GM19035 (cell line): ENCODE data around the gene BPIFA1.

Experiments used
- ATAC-seq: cut with Tn5 transposase; IDR thresholded peaks from one replicate; pipeline ENCODE4 v1.9.1; 2021; ENCODE audit not compliant: unreplicated experiment

BPIFA1 gene

GRCh38 chr20:33239979-33240736 is 4.4 kb downstream of the BPIFA1 start:
- ATAC-seq: no peak

GRCh38 chr20:33240923-33241322 is 5.1 kb downstream of the BPIFA1 start:
- ATAC-seq: no peak

- no peak for ATAC-seq
Measured at GRCh38 chr20:33242319-33243100, 6.7 kb downstream of the BPIFA1 start.

GRCh38 chr20:33246077-33246476 is 10.3 kb downstream of the BPIFA1 start:
- ATAC-seq: no peak

GRCh38 chr20:33249456-33249855 is 13.7 kb downstream of the BPIFA1 start:
- ATAC-seq: no peak

GRCh38 chr20:33250666-33251065 is 14.9 kb downstream of the BPIFA1 start:
- no peak for ATAC-seq

- ATAC-seq: no peak
Measured at GRCh38 chr20:33251496-33251895, 15.7 kb downstream of the BPIFA1 start.

GRCh38 chr20:33252460-33252859 is 16.7 kb downstream of the BPIFA1 start:
- no peak for ATAC-seq

GRCh38 chr20:33255005-33255404 is 19.2 kb downstream of the BPIFA1 start:
- no peak for ATAC-seq

GRCh38 chr20:33257237-33257636 is 21.4 kb downstream of the BPIFA1 start:
- ATAC-seq: no peak

GRCh38 chr20:33259371-33259770 is 23.6 kb downstream of the BPIFA1 start:
- no peak for ATAC-seq

GRCh38 chr20:33261465-33261864 is 25.7 kb downstream of the BPIFA1 start:
- no peak for ATAC-seq

GRCh38 chr20:33262658-33263065 is 26.9 kb downstream of the BPIFA1 start:
- ATAC-seq: no peak

- no peak for ATAC-seq
Measured at GRCh38 chr20:33263784-33264183, 28.0 kb downstream of the BPIFA1 start.

- no peak for ATAC-seq
Measured at GRCh38 chr20:33267701-33268100, 31.9 kb downstream of the BPIFA1 start.

GRCh38 chr20:33272155-33272873 is 36.5 kb downstream of the BPIFA1 start:
- ATAC-seq: no peak

- no peak for ATAC-seq
Measured at GRCh38 chr20:33273117-33273851, 37.5 kb downstream of the BPIFA1 start.

- no peak for ATAC-seq
Measured at GRCh38 chr20:33275215-33275614, 39.4 kb downstream of the BPIFA1 start.

- no peak for ATAC-seq
Measured at GRCh38 chr20:33275871-33276270, 40.1 kb downstream of the BPIFA1 start.

- ATAC-seq: no peak
Measured at GRCh38 chr20:33276303-33277113, 40.7 kb downstream of the BPIFA1 start.
